Measurements from ENCODE around the gene MEGF8. TPM values are rescaled to one million over a fixed set of nuclear protein-coding genes. Genes with fewer than 3 reads are reported as not detected.
A peak's percentile ranks its signal among the peaks of the same experiment; 100 is the strongest.
"Not testable (repeated sequence)": the region's sequence is repeated elsewhere in the genome, so short reads cannot be mapped to it uniquely, and the experiment has no call there.

MEGF8 gene
- total RNA-seq, 2 experiments from 2014 or later: 8.5 to 9.3 TPM

- H3K36me3 Mint-ChIP-seq: peaks cover 4% of the 10 kb centered on the region
- peaks cover 17% of the 10 kb centered on the region for H3K4me1 Mint-ChIP-seq
- peaks cover 32% of the 10 kb centered on the region for H3K27me3 Mint-ChIP-seq
- no peak overlapping the region for H3K27ac Mint-ChIP-seq
- POLR2A ChIA-PET: no interaction called here
- peak; percentile 57 for DNase-seq
- H3K4me3 Mint-ChIP-seq: no peak overlapping the region
- no peak for ATAC-seq (ENCODE audit: low read depth)
- no peaks in the 10 kb centered on the region for H3K9me3 Mint-ChIP-seq
Observed at GRCh38 chr19:42323852-42324654, 1.4 kb upstream of the MEGF8 start.

- H3K4me3 Mint-ChIP-seq: peak overlapping the region; percentile 92
- H3K27ac Mint-ChIP-seq: peak overlapping the region; percentile 76
- ATAC-seq (ENCODE audit: low read depth): no peak
- H3K27me3 Mint-ChIP-seq: peaks cover 32% of the 10 kb centered on the region
- DNase-seq: no peak
- peaks cover 4% of the 10 kb centered on the region for H3K36me3 Mint-ChIP-seq
- H3K9me3 Mint-ChIP-seq: no peaks in the 10 kb centered on the region
- POLR2A ChIA-PET: no interaction called here
- H3K4me1 Mint-ChIP-seq: peaks cover 17% of the 10 kb centered on the region
Observed at GRCh38 chr19:42324655-42325307, 654 bp upstream of the MEGF8 start.

GRCh38 chr19:42325896-42326771, 699 bp downstream of the MEGF8 start:
- Mint-ChIP-seq H3K4me1 (peaks cover 17% of the 10 kb centered on the region), H3K27me3 (peaks cover 26% of the 10 kb centered on the region), H3K4me3 (peak overlapping the region; percentile 92), H3K9me3 (no peaks in the 10 kb centered on the region), H3K36me3 (peaks cover 4% of the 10 kb centered on the region), H3K27ac (peak overlapping the region; percentile 76)
- POLR2A ChIA-PET: no interaction called here
- ATAC-seq (ENCODE audit: low read depth) (peak; percentile 14), DNase-seq (peak; percentile 67)

- Mint-ChIP-seq H3K4me3 (peak overlapping the region; percentile 92), H3K9me3 (no peaks in the 10 kb centered on the region), H3K27ac (no peak overlapping the region), H3K27me3 (peaks cover 22% of the 10 kb centered on the region), H3K4me1 (peaks cover 17% of the 10 kb centered on the region), H3K36me3 (peaks cover 4% of the 10 kb centered on the region)
- ATAC-seq (ENCODE audit: low read depth) (no peak), DNase-seq (no peak)
- POLR2A ChIA-PET: no interaction called here
Observed at GRCh38 chr19:42326969-42327368, 1.5 kb downstream of the MEGF8 start.

- Mint-ChIP-seq H3K27me3 (peaks cover 19% of the 10 kb centered on the region), H3K27ac (no peak overlapping the region), H3K4me3 (no peak overlapping the region), H3K36me3 (peaks cover 4% of the 10 kb centered on the region), H3K4me1 (peaks cover 17% of the 10 kb centered on the region), H3K9me3 (no peaks in the 10 kb centered on the region)
- DNase-seq (no peak), ATAC-seq (ENCODE audit: low read depth) (no peak)
- POLR2A ChIA-PET: no interaction called here
Observed at GRCh38 chr19:42327381-42327780, 1.9 kb downstream of the MEGF8 start.

- POLR2A ChIA-PET: no interaction called here
- ATAC-seq (ENCODE audit: low read depth) (no peak), DNase-seq (no peak)
- Mint-ChIP-seq H3K4me1 (peaks cover 17% of the 10 kb centered on the region), H3K27ac (no peak overlapping the region), H3K9me3 (no peaks in the 10 kb centered on the region), H3K4me3 (no peak overlapping the region), H3K36me3 (peaks cover 4% of the 10 kb centered on the region), H3K27me3 (peaks cover 12% of the 10 kb centered on the region)
Observed at GRCh38 chr19:42328106-42328505, 2.7 kb downstream of the MEGF8 start.

- no peak for DNase-seq
- POLR2A ChIA-PET: no interaction called here
- H3K36me3 Mint-ChIP-seq: peaks cover 4% of the 10 kb centered on the region
- no peak overlapping the region for H3K27ac Mint-ChIP-seq
- no peaks in the 10 kb centered on the region for H3K9me3 Mint-ChIP-seq
- H3K4me3 Mint-ChIP-seq: no peak overlapping the region
- ATAC-seq (ENCODE audit: low read depth): no peak
- peaks cover 7% of the 10 kb centered on the region for H3K27me3 Mint-ChIP-seq
- H3K4me1 Mint-ChIP-seq: peaks cover 17% of the 10 kb centered on the region
Observed at GRCh38 chr19:42328854-42329253, 3.4 kb downstream of the MEGF8 start.

GRCh38 chr19:42330241-42330711, 4.8 kb downstream of the MEGF8 start:
- no peak for ATAC-seq (ENCODE audit: low read depth)
- H3K27ac Mint-ChIP-seq: no peak overlapping the region

GRCh38 chr19:42331333-42331732, 5.9 kb downstream of the MEGF8 start:
- H3K27me3 Mint-ChIP-seq; H3K36me3 Mint-ChIP-seq; POLR2A ChIA-PET; H3K9me3 Mint-ChIP-seq; H3K4me3 Mint-ChIP-seq; ATAC-seq (ENCODE audit: low read depth); DNase-seq; H3K27ac Mint-ChIP-seq: not testable (repeated sequence)
- peaks cover 10% of the 10 kb centered on the region for H3K4me1 Mint-ChIP-seq

More at GRCh38 chr19:42330241-42330711, 4.8 kb downstream of the MEGF8 start:
- peaks cover 12% of the 10 kb centered on the region for H3K4me1 Mint-ChIP-seq
- H3K27me3 Mint-ChIP-seq: peaks cover under 1% of the 10 kb centered on the region
- POLR2A ChIA-PET: no interaction called here
- H3K9me3 Mint-ChIP-seq: no peaks in the 10 kb centered on the region
- H3K4me3 Mint-ChIP-seq: no peak overlapping the region
- DNase-seq: no peak
- no peaks in the 10 kb centered on the region for H3K36me3 Mint-ChIP-seq

GRCh38 chr19:42332059-42332458, 6.6 kb downstream of the MEGF8 start:
- Mint-ChIP-seq H3K9me3 (no peaks in the 10 kb centered on the region), H3K36me3 (no peaks in the 10 kb centered on the region), H3K4me1 (peaks cover 5% of the 10 kb centered on the region), H3K27ac (no peak overlapping the region), H3K4me3 (no peak overlapping the region), H3K27me3 (no peaks in the 10 kb centered on the region)
- no peak for DNase-seq
- no peak for ATAC-seq (ENCODE audit: low read depth)
- POLR2A ChIA-PET: no interaction called here

GRCh38 chr19:42333018-42333417, 7.6 kb downstream of the MEGF8 start:
- no peaks in the 10 kb centered on the region for H3K27me3 Mint-ChIP-seq
- H3K36me3 Mint-ChIP-seq: no peaks in the 10 kb centered on the region
- H3K4me3 Mint-ChIP-seq: no peak overlapping the region
- DNase-seq (no peak), ATAC-seq (ENCODE audit: low read depth) (no peak)
- H3K4me1 Mint-ChIP-seq: no peaks in the 10 kb centered on the region
- H3K27ac Mint-ChIP-seq: no peak overlapping the region
- POLR2A ChIA-PET: no interaction called here
- no peaks in the 10 kb centered on the region for H3K9me3 Mint-ChIP-seq

- POLR2A ChIA-PET: no interaction called here
- no peaks in the 10 kb centered on the region for H3K4me1 Mint-ChIP-seq
- H3K4me3 Mint-ChIP-seq: no peak overlapping the region
- H3K27me3 Mint-ChIP-seq: no peaks in the 10 kb centered on the region
- H3K27ac Mint-ChIP-seq: no peak overlapping the region
- H3K9me3 Mint-ChIP-seq: no peaks in the 10 kb centered on the region
- peaks cover 2% of the 10 kb centered on the region for H3K36me3 Mint-ChIP-seq
- ATAC-seq (ENCODE audit: low read depth) (no peak), DNase-seq (no peak)
Observed at GRCh38 chr19:42333975-42334696, 8.7 kb downstream of the MEGF8 start.
